ENCODE measurements around the gene RTN4R.
"Not testable (repeated sequence)": the region's sequence is repeated elsewhere in the genome, so short reads cannot be mapped to it uniquely, and the experiment has no call there.

RTN4R gene

GRCh38 chr22:20275836-20276235 is 7.7 kb upstream of the RTN4R start:
- H4K20me1 ChIP-seq (ENCODE audit: insufficient read depth, low read length), result no peaks in the 10 kb centered on the region
- ATAC-seq (ENCODE audit: insufficient read depth, low read depth), result no peak
- no peaks in the 10 kb centered on the region for H3K4me1 ChIP-seq (ENCODE audit: insufficient read depth, low read length)
- no peak for DNase-seq
- H3K27me3 ChIP-seq (ENCODE audit: insufficient read depth, low read length, poor library complexity), result no peaks in the 10 kb centered on the region
- no peak overlapping the region for H3K4me2 ChIP-seq (ENCODE audit: insufficient read depth, low read length)
- no peaks in the 10 kb centered on the region for H3K79me2 ChIP-seq (ENCODE audit: insufficient read depth, low read length)
- H2AFZ ChIP-seq (ENCODE audit: low read depth, low read length), result no peak overlapping the region
- H3K4me3 ChIP-seq (ENCODE audit: low read depth in 1 of 2, low read length in 2 of 2), result no peak overlapping the region
- no peak for TF ChIP-seq CTCF (IDR thresholded peaks at IDR 0.05; ENCODE audit: borderline replicate concordance, extremely low read depth, low read length, poor library complexity, severe bottlenecking)
- no peak for TF ChIP-seq EZH2 (IDR thresholded peaks at IDR 0.05; ENCODE audit: borderline replicate concordance, low read depth, low read length, severe bottlenecking)
- no peaks in the 10 kb centered on the region for H3K36me3 ChIP-seq (ENCODE audit: insufficient read depth, low read length)
- H3K9ac ChIP-seq (ENCODE audit: low read depth, low read length), result no peak overlapping the region
- H3K27ac ChIP-seq (ENCODE audit: low read length), result no peak overlapping the region
- H3K9me3 ChIP-seq (ENCODE audit: insufficient read depth, low read length, severe bottlenecking), result no peaks in the 10 kb centered on the region

DNA sequence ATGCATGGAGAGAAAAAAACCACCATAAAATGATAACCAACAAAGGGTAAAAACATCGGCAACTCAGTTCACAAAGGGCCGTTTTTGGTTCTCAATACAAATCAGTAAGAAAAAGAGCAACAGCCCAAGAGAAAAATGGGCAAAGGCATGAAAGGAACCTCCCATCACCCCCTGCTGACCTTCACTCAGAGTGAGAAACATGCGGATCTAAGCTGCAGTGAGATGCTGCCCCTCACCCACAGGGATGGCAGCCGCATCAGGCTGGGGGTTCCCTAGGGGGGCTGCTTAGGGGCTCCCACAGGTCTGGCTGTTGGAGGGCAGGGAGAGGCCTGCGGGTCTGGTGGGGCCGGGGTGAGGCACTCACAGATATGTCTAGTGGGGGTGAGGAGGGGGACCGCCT is 7.2 kb upstream of the RTN4R start:
- not testable (repeated sequence) for H3K36me3 ChIP-seq (ENCODE audit: insufficient read depth, low read length); H3K9ac ChIP-seq (ENCODE audit: low read depth, low read length); H3K79me2 ChIP-seq (ENCODE audit: insufficient read depth, low read length); H3K4me1 ChIP-seq (ENCODE audit: insufficient read depth, low read length); H4K20me1 ChIP-seq (ENCODE audit: insufficient read depth, low read length); ATAC-seq (ENCODE audit: insufficient read depth, low read depth); DNase-seq; H3K27me3 ChIP-seq (ENCODE audit: insufficient read depth, low read length, poor library complexity); H3K9me3 ChIP-seq (ENCODE audit: insufficient read depth, low read length, severe bottlenecking); H2AFZ ChIP-seq (ENCODE audit: low read depth, low read length); H3K4me3 ChIP-seq (ENCODE audit: low read depth in 1 of 2, low read length in 2 of 2); H3K4me2 ChIP-seq (ENCODE audit: insufficient read depth, low read length); H3K27ac ChIP-seq (ENCODE audit: low read length)

DNA sequence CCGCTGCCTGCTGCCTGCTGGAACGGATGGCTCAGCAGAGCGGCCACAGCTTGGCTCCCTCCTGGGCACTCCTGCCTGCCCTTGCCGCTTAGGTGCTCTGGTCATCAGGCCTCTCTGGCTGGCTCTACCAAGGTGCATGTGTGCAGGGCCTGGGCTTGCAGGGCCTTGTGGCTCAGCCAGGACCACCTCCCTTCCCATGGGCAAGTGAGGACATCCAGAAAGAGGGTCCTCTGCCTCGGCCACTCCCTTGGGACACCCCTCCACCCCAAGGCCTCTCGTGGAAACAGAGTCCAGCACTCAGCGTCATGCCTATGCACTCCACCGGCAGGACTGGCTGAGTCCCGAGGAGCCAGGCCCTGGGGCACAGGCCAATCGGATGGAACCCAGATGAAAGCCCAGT is 6.3 kb upstream of the RTN4R start:
- H3K79me2 ChIP-seq (ENCODE audit: insufficient read depth, low read length); H3K9me3 ChIP-seq (ENCODE audit: insufficient read depth, low read length, severe bottlenecking); H3K27me3 ChIP-seq (ENCODE audit: insufficient read depth, low read length, poor library complexity); H3K27ac ChIP-seq (ENCODE audit: low read length); ATAC-seq (ENCODE audit: insufficient read depth, low read depth); H3K36me3 ChIP-seq (ENCODE audit: insufficient read depth, low read length); H3K4me1 ChIP-seq (ENCODE audit: insufficient read depth, low read length); H4K20me1 ChIP-seq (ENCODE audit: insufficient read depth, low read length); H3K4me2 ChIP-seq (ENCODE audit: insufficient read depth, low read length); H2AFZ ChIP-seq (ENCODE audit: low read depth, low read length); H3K9ac ChIP-seq (ENCODE audit: low read depth, low read length); H3K4me3 ChIP-seq (ENCODE audit: low read depth in 1 of 2, low read length in 2 of 2); DNase-seq: not testable (repeated sequence)

DNA sequence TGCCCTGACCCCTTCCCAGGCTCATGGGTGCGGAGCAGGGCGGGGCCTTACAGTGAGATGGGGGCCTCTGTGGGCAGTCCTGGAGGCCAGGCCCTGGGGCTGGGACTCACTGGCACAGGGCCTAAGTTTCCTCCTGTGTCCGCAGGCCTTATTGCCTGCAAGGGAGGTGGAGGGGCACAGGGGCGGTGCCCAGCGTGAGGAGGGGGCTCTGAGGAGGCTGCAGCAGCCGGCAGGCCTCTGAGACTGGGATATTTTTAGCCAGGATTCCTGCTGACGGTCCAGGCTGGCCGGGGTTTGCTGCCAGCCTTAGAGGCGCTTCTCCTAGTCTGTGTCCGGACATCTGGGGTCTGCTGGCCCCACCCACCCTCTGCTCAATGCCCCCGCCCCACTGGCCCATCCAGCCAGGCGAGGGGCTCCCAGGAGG is 5.7 kb upstream of the RTN4R start:
- Histone ChIP-seq H2AFZ (ENCODE audit: low read depth, low read length) (no peak overlapping the region), H3K27me3 (ENCODE audit: insufficient read depth, low read length, poor library complexity) (peaks cover 1% of the 10 kb centered on the region)

More for the DNA sequence above, 5.7 kb upstream of the RTN4R start:
- Histone ChIP-seq H3K4me3 (ENCODE audit: low read depth in 1 of 2, low read length in 2 of 2) (no peak overlapping the region), H3K9ac (ENCODE audit: low read depth, low read length) (no peak overlapping the region), H3K9me3 (ENCODE audit: insufficient read depth, low read length, severe bottlenecking) (no peaks in the 10 kb centered on the region), H3K27ac (ENCODE audit: low read length) (no peak overlapping the region), H3K4me2 (ENCODE audit: insufficient read depth, low read length) (no peak overlapping the region), H3K4me1 (ENCODE audit: insufficient read depth, low read length) (peaks cover under 1% of the 10 kb centered on the region), H3K79me2 (ENCODE audit: insufficient read depth, low read length) (no peaks in the 10 kb centered on the region), H3K36me3 (ENCODE audit: insufficient read depth, low read length) (no peaks in the 10 kb centered on the region), H4K20me1 (ENCODE audit: insufficient read depth, low read length) (no peaks in the 10 kb centered on the region)
- no peak for DNase-seq
- no peak for ATAC-seq (ENCODE audit: insufficient read depth, low read depth)
- TF ChIP-seq CTCF (IDR thresholded peaks at IDR 0.05; ENCODE audit: borderline replicate concordance, extremely low read depth, low read length, poor library complexity, severe bottlenecking) (no peak), EZH2 (IDR thresholded peaks at IDR 0.05; ENCODE audit: borderline replicate concordance, low read depth, low read length, severe bottlenecking) (no peak)

Data from DND-41 (cell line).